ENCODE measurements around the gene GORASP1.
A peak's percentile ranks its signal among the peaks of the same experiment; 100 is the strongest.

Gene GORASP1

DNA sequence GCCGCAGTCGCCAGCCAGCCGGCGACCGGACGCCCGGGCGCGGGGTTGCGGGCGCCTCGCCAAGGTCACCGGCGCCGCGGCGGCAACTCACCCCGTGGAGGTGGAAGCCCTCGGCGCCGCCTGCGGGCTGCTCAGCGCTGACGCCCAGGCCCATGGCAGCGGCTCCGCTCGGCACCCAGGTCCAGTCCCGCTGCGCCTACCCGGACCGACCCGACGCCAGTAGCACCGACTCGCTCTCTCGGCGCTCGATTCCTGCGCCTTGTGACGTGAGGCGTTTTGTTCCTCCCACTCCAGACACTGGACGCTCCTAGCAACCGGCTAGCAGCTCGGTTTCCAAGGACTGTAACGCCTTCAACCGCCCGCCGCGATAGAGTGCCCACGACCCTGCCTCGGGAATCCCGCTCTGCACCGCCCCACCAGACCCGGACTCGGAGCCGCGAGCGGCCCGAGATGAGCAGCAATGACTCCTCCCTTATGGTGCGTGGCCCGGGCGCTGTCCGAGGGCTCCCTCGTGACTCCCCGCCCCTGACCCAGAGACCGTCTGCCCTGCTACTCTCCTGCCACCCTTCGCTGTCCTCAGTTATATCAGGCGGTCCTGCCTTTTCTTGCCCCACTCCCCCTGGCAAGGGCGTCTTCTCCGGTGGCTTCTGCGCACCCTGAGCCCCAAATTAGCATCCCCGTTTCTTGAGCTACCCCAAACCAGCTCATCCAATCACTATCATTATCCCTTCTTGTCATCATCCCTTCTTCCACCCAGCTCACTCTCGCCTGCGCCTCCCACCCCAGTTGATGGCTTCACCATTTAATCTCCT, at the start of gene GORASP1, which contains the start of gene TTC21A:
Gene GORASP1 (minus strand): TSS at position 240 of the 812 bp plus-strand sequence. CDS start 86 bp downstream, at position 154.
Gene TTC21A (plus strand): TSS at position 293 of the 812 bp plus-strand sequence. CDS start 158 bp downstream, at position 451.
- peak; percentile 60 for DNase-seq (ENCODE audit: low spot score)

DNA sequence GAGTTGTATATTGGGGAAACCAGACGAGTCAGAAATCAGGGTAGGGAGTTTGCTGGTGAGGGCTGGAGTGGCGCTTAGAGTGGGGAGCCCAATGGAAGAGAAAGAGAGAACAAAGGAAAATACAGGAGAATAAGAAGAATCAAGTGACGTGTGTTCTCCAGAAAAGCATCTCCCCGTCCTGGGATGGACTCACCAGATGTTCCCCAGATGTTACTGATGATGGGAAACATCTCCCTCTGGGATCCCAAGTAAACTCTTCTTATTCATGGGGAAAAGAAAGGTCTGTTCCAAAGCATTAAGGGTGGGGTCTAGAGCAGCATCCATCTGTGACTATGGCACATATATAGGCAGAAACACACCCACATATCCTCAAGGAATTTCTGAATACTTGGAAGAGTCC, 49.0 kb upstream of the GORASP1 start:
- DNase-seq (ENCODE audit: low spot score): no peak

DNA sequence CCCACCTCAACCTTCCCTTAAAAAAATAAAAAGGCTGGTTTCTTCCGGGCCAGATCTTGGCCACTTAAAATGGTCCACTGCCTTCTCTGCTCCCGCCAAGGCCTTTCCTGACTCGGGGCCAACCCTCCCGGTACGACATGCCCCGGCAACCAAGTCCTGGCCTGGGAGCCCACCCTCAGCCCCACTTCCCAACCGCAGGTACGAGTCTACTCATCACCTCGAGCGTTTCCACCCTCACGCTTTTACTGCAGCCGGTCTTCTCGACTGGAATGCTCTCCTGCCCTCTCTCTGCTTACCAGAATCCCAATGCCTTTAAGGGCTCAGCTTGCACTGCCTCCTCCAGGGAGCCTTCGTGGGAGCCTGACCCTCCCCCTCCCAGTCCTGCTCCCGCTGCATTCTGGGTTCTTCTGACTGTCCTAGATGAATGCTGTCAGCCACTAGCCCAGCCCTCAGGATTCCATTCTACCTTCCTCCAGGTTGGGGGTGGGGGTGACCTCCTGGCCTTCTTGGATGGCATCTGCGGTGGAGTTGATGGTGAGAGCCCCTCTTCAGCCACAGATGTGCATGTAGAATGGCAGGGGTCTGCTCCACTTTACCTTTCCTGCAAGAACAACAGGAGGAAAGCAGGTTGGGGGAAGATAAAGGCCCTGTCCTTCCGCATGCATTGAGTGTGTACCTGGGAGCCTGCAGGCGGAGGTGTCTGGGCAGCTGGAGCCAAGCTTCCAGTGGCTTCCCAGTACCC, 47.0 kb upstream of the GORASP1 start:
- no peak for DNase-seq (ENCODE audit: low spot score)

- DNase-seq (ENCODE audit: low spot score): no peak
Observed at GRCh38 chr3:39153977-39154279, 46.5 kb upstream of the GORASP1 start.

DNA sequence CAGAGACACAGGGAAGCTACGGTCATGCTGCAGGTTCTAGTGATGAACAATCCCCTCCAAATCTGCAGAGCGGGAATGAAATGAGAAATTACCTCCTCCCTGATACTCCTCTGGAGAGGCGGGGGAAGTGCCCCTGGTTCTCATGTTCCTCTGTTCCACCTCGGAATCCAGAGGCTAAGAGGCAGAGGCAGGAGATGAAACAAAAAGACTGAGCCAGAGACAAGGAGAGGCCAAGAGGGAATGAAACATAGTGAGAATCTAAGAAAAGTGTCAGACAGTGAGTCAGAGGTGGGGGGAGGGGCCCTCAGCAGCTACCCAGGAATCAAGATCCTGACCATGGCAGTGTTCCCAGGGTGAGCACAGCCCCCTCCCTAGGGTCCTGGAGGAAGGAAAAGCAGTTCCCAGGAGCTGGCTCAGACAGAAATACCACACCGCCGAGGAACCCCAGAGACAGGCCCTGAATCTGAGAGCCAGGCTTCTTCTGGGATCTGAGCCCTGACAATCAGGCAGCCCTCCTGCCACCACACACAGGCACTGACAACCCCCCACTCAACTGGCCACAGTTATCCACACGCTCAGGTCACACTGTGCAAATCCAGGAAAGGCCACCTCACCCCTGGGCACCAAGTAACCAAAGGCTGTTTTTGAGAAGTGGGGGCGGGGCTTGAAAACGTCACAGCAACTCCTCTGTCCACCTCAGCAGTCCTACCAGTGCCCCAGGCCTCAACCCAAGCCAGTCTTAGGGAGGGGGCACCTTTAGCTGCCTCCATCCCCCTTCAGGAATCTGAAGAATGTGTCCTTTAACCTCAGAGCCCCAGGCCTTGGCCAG, 43.6 kb upstream of the GORASP1 start:
- peak; percentile 50 for DNase-seq (ENCODE audit: low spot score)

DNA sequence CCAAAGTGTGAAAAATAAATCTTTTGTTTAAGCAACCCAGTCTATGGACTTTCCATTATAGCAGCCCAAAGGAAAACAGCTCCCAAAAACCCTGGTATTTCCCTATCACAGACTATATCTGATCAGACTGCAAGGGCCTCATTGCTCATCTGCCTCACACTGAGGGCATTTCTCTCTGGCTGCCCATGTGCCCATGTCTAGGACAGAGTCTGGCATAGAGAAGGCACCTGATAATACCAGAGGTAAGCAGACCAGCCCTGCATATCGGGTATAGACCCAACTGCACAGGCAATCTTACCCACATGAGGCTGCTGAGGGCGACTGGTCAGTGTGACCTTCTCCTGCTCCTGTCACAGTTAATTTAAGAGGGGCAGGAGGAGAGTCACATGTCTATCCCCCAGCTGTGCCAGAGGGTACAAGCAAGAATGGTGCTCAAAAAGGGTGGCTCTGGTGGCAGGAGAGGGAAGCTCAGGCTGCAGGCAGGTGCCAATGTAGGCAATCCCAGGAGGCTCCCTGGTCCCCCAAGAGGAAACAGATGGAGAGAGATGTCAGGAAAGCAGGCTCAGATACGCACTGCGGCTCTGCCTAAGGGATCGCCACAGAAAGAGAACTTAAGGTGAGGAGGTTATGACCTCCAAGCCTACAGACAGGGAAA, 42.8 kb upstream of the GORASP1 start:
- no peak for DNase-seq (ENCODE audit: low spot score)

DNA sequence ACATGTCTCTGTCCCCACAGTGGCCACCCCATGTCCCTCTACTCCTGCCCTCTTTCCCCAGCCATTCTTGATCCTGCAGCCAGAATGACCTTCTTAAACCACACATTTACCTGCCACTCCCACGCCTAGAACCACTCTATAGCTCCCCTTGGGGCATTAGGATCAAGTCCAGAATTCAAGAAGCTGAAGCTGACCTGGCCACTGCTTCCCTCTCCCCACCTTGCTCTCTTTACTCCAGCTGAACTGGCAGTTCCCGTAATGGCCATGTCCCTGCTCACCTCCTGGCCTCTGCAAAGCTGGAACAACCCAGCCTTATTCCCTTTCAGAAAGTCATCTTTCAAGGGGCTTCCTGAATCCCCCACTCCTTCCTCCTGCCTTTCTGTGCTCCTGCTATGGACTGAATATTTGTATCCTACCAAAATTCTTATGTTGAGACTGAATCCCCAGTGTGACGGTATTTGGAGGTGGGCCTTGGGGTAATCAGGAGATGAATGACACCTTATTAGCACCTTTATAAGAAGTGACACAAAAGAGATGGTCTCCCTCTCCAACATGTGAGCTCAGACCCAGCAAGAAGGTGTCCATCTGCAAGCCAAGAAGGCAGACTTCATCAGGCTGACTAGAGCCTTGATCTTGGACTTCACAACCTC, 42.2 kb upstream of the GORASP1 start:
- no peak for DNase-seq (ENCODE audit: low spot score)

- DNase-seq (ENCODE audit: low spot score): no peak
Observed at GRCh38 chr3:39149059-39149455, 41.6 kb upstream of the GORASP1 start.

DNA sequence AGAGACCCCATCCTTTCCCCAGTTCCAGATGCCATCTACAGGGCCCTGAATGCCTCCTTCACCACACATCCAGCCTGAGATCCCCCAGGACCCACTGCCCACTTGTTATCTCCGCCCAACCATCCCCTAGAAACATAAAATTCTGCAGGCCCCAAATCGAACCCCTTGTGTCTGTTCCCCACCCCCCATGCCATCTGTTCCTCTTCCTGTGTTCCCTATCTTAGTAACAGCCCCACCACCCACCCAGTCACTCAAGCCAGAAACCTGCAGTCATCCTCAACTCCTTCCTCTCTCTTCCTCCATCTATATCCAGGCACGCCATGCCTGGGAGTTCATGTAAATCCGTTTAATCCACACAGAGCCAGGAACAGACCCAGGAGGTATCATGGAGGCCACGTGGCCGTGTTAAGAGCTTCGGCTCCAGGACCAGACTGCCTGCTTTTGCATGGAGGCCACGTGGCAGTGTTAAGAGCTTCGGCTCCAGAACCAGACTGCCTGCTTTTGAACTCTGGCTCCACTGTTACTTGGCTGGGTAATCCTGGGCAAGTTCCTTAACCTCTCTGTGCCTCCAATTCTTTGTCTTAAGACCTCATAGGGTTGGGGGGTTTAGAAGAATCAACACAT, 41.1 kb upstream of the GORASP1 start:
- no peak for DNase-seq (ENCODE audit: low spot score)

DNA sequence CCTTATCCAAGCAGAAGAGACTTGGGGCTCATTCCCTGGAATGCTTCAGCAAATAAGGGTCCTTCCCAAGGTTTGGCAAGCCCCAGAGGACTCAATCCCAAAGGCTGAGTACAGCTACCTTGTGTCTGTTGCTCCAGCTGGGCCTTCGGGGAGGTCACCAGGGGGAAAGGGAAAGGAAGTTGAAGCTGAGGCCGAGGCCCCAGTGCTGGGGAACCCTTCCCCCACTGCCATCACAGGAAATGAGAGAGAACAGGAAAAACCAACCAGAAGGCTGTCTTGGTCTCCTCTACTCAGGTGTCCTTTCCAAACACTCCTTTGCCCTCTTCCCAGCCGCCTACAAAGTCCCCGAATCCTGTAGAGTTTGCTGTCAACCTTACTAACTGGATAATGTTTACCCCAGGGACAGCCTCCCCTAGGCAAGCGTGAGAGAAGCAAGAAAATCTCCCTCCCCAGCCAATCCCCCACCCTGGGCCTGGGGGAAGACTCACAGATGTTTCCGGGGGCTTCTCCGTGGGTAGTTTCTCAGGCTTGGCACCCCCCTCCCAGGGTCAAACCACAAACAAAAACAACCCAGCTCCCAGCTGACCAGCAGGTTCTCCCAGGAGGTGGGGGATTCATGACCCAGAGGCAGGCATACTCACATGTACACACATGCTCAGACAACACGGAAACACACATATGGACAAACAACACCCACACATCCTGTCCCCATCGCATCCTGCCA, 40.4 kb upstream of the GORASP1 start:
- peak; percentile 23 for DNase-seq (ENCODE audit: low spot score)

DNA sequence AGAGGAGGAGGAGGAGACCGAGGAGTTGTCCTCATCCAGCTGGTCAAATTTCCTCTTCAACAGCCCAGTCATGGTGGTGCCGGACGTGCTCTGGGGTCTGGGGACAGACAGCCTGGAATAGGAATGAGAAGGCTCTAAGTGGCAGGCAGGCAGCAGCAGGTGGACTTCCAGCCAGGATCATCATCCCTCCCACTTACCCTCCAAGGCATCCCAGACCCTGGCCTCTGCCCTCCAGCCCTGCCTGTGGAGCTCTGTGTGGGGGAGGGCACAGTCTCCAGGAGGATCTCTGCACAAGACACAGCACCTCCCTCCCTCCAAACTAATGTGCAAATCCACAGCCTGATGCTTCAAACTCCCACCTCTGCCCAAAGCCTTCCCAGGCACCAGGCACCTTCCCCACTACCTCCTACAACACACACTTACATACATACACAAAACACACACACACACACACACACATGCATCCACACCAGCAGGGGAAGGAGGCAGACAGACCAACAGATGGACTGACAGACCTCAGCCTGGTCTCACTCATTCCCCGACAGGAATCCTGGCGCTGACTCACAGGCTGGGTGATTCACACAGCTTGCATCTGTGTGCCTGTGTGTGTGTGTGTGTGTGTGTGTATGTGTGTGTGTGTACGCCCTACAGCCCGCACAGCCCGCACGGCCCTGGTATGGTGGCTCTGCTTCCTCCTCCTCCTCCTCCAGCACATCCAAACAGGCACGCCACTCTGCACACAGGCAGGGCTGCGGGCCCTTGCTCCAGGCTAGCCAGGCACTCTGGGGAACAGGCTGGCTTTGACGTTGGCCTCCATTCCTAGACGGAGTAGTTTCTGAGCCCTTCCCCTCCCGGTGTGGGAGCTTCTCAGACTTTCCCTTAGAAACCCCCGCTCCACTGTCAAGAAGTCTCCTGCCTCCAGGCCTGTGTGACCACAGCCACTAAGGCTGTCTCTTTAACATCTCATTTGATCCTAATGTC, 39.5 kb upstream of the GORASP1 start:
- peak; percentile 86 for DNase-seq (ENCODE audit: low spot score)

DNA sequence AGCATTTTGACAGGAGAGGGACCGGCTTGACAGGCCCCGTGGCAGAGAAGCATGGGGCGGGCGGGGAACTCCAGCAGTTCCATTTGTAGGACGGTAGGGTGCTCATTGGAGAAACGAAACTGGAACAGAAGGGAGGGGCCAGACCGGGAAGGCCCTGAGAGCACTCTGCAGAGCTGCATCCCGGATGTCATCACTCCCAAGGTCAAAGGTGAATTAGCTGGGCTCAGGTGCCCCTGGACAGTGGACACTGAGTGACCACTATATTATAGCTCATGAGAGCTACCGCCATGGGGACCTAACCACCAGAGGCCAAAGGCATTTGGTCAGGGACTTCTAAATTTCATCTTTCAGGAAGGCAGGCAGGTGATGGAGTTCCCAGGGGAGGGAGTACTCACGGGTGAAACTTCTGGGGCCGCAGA, 38.7 kb upstream of the GORASP1 start:
- DNase-seq (ENCODE audit: low spot score): no peak

DNA sequence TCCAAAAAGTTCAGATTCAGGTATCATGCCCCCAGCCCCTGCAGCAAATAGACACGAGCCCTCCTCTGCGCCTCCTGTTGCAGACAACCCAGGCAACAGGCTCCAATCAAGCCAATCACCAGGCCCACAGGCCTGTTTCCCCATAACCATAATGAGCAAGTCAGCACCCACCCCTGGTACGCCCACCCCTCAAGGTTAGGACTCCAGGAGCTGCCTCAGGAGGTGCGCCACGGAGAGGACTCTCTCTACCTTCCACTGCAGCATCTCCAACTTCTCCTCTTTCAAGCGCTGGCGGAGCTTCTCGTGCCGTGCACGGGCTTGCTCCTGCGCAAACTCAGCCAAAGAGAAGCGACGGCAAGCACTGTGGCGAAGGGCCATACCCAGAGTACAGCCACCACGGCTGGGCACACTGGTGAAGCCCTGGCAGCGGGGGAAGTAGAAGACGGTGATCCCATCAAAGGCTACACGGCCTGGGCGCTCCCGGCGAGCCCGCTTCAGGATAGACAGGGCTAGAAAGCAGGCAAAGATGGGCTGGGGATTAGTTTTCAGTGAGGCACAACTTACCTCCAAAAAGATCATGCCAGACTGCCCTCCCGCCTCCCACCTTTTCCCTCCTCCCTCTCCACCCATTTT, 37.4 kb upstream of the GORASP1 start:
- DNase-seq (ENCODE audit: low spot score): no peak

DNA sequence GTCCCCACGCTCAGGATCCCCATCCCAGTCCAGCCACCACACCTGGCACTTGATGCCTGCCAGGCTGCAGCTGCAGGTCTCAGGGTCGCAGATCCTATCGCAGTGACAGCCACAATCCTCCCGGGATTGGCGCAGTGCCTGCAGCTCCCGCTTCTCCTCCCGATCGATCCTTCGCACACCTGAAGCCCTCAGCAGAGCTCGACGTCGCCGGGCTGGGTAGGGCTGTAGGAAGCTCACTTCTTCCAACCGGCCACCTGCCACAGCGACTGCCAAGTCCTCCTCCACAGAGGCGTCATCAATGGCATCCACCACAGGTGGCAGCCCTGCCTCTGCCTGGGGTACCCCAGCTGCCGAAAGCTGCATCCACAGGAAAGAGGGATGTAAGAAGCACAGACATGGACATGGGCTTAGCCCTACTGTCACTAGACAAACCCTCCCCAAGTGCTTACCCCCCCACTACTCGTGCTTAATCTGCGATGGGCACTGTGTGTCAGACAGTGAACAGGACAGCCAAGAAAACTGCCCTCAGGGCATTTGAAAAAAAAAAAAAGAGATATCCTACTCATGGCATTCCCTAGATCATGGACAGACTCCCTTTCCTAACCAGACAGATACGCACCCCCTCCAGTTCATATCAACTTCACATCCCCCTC, 36.8 kb upstream of the GORASP1 start:
- no peak for DNase-seq (ENCODE audit: low spot score)

DNA sequence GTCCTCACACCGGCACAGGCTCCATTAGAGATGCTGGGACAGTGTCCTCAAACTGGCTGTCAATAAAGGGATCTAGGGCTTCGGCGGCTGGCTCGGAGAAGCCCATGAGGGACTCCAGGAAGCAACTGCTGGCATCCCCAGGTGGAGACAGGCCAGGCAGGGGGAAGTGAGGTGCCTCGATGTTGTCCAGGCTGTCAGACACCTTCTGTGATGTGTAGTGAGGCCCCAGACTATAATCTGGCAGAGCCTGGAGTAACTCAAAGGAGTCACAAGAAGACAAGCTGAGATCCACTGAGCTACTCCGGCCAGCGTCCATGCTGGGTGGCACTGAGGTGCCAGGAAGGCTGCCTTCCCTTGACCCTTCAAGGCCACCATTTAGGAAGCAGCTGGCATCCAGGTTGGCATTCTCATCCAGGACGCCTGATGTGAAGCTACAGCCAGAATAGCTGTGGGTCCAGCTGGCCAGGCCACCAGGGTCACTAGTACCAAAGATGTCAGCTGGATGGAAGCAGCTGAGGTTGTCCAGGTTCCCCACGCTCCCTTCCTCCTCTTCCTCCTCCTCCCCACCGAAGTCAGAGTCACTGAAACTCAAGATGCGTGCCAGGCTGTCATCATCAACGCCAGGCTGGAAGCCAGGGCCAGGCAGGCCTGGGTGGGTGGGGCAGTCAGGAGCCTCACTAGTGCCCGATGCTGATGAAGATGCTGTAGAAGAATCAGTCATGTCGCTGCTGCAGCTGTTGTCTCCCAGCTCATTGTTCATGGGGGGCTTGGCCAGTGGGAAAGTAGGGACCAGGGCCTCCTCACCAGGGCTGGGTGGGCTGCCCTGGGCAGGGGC, 35.8 kb upstream of the GORASP1 start:
- DNase-seq (ENCODE audit: low spot score): no peak

DNA sequence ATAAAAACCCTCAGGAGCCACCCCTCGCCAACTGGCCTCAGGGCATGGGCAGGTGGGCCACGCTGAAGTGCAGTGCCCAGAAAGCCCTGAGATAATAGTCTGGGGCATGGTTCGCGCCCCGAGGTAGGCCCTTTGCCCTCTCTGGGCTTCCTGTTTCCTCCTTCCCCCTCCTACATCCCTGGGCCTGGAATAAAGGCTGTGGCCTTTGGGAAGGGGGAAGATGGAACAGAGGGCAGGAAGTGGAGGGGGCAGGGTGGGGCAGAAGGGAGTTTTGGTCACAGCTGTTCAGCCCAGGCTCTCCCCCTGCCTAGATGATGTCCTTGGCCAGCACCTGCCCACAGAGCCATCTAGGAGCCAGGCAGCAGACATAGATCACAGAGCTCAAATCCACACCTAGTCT, 34.6 kb upstream of the GORASP1 start:
- no peak for DNase-seq (ENCODE audit: low spot score)

Measured in CD4-positive, alpha-beta T cell treated with Interleukin-15 for 4 hours (primary cell).